Endothelial cell of umbilical vein (primary cell): ENCODE measurements around the gene UNC119B. TPM values are rescaled to one million over a fixed set of nuclear protein-coding genes. Genes with fewer than 3 reads are reported as not detected.

Experiments
- BruUV-seq: library from RNA; stranded (reverse); fragments of 400-500 nt; replicated peaks from 2 replicates; lab custom pipeline; 2021; lab: Mats Ljungman, UMichigan
- CTCF ChIA-PET: fragments of 300-600, 350-600 bp; sonication (Branson Sonifier 250); formaldehyde crosslinking; loops from one replicate; lab custom pipeline; 2021; ENCODE audit warnings: antibody characterized with exemption, inconsistent platforms; lab: Charles Lee
- POLR2A ChIA-PET: fragments of 300-600, 350-600 bp; sonication (Branson Sonifier 250); formaldehyde crosslinking; loops from one replicate; lab custom pipeline; 2021; ENCODE audit warnings: antibody characterized with exemption, inconsistent platforms; lab: Charles Lee
- DNase-seq: peaks from one replicate; pipeline ENCODE4 v3.0.0-alpha.2; 2011; ENCODE audit warnings: low read depth, low spot score
- FAIRE-seq: peaks from 2 replicates; lab custom pipeline; 2011; peaks lifted over from hg19 to GRCh38; lab: Jason Lieb, UNC
- H2AFZ ChIP-seq: 2 replicates; pipeline ENCODE4 v1.6.0; 2012; ENCODE audit warnings: low read depth, low read length, control low read depth, inconsistent platforms
- H3K27ac ChIP-seq: 2 replicates; pipeline ENCODE4 v1.5.1; 2011; ENCODE audit warnings: low read depth, mild to moderate bottlenecking, control low read depth, low read length, moderate library complexity; ENCODE audit not compliant: insufficient read depth
- H3K27me3 ChIP-seq, 2 experiments: 2 replicates each; pipeline versions ENCODE4 v1.6.0 to v1.6.1; 2011; ENCODE audit warnings: low read length in 2 of 2, mixed read lengths in 1 of 2; ENCODE audit not compliant: control insufficient read depth in 2 of 2, insufficient read depth in 2 of 2
- H3K36me3 ChIP-seq, 2 experiments: 2 replicates in 1 of 2; 3 replicates in 1 of 2; pipeline ENCODE4 v1.5.1; 2011; ENCODE audit warnings: low read length in 2 of 2, mild to moderate bottlenecking in 1 of 2, moderate library complexity in 1 of 2; ENCODE audit not compliant: control insufficient read depth in 2 of 2, insufficient read depth in 2 of 2; ENCODE audit errors: extremely low read depth in 1 of 2
- H3K4me1 ChIP-seq: 3 replicates; pipeline ENCODE4 v1.5.1; 2011; ENCODE audit warnings: mild to moderate bottlenecking, low read length; ENCODE audit not compliant: control insufficient read depth, insufficient read depth; ENCODE audit errors: extremely low read depth
- H3K4me2 ChIP-seq: 2 replicates; pipeline ENCODE4 v1.6.1; 2011; ENCODE audit warnings: low read length, control low read depth, mixed read lengths; ENCODE audit not compliant: insufficient read depth
- H3K4me3 ChIP-seq, 3 experiments: fragments of 200-600 bp in 1 of 3; sonication (generic), shearing (Covaris generic) in 1 of 3; replicated peaks in 1 of 3; 2 replicates each; pipeline ENCODE4 v1.5.1; 2011 to 2016; ENCODE audit warnings: control low read depth in 3 of 3, low read length in 3 of 3, mild to moderate bottlenecking in 2 of 3, inconsistent platforms in 1 of 3, low read depth in 1 of 3, moderate library complexity in 1 of 3; ENCODE audit not compliant: insufficient read depth in 1 of 3
- H3K79me2 ChIP-seq: 2 replicates; pipeline ENCODE4 v1.6.0; 2012; ENCODE audit warnings: low read length, inconsistent platforms; ENCODE audit not compliant: control insufficient read depth, insufficient read depth
- H3K9ac ChIP-seq: replicated peaks from 2 replicates; pipeline ENCODE3; 2011; ENCODE audit warnings: low read length, control low read depth; ENCODE audit not compliant: insufficient read depth; ENCODE audit errors: extremely low read depth
- H3K9me1 ChIP-seq: replicated peaks from 3 replicates; pipeline ENCODE4 v1.6.0; 2011; ENCODE audit warnings: mild to moderate bottlenecking, low read length; ENCODE audit not compliant: control insufficient read depth, insufficient read depth; ENCODE audit errors: extremely low read depth
- H3K9me3 ChIP-seq: replicated peaks from 2 replicates; pipeline ENCODE4 v1.5.1; 2012; ENCODE audit warnings: low read length, inconsistent platforms; ENCODE audit not compliant: control insufficient read depth, insufficient read depth
- H4K20me1 ChIP-seq: replicated peaks from 2 replicates; pipeline ENCODE3; 2011; ENCODE audit warnings: mild to moderate bottlenecking, low read length; ENCODE audit not compliant: control insufficient read depth, insufficient read depth; ENCODE audit errors: extremely low read depth
- CTCF ChIP-seq, 2 donors: IDR thresholded peaks; 1 replicate in 1 of 2; 2 replicates in 1 of 2; pipeline ENCODE4 v1.5.1; 2011; ENCODE audit warnings: low read length in 2 of 2, mild to moderate bottlenecking in 2 of 2, moderate library complexity in 2 of 2, control low read depth in 1 of 2, inconsistent platforms in 1 of 2, low read depth in 1 of 2; ENCODE audit not compliant: insufficient read depth in 1 of 2; ENCODE audit errors: extremely low read depth in 1 of 2
- EZH2 ChIP-seq: IDR thresholded peaks from 2 replicates; pipeline ENCODE4 v1.6.1; 2012; ENCODE audit warnings: borderline replicate concordance, low read depth, mild to moderate bottlenecking, moderate library complexity, low read length, inconsistent platforms; ENCODE audit not compliant: severe bottlenecking
- FOS ChIP-seq: IDR thresholded peaks from 2 replicates; pipeline ENCODE4 v1.6.1; 2011; ENCODE audit warnings: mild to moderate bottlenecking, low read length, moderate library complexity, borderline replicate concordance; ENCODE audit not compliant: insufficient read depth
- GATA2 ChIP-seq: IDR thresholded peaks from 2 replicates; pipeline ENCODE4 v1.7.0; 2011; ENCODE audit warnings: low read depth, mild to moderate bottlenecking, moderate library complexity, mixed read lengths, low read length; ENCODE audit not compliant: insufficient read length, insufficient read depth
- JUN ChIP-seq: IDR thresholded peaks from 2 replicates; pipeline ENCODE4 v1.6.1; 2011; ENCODE audit warnings: borderline replicate concordance, low read depth; ENCODE audit not compliant: insufficient read length, insufficient read depth
- MAX ChIP-seq: IDR thresholded peaks from 2 replicates; pipeline ENCODE4 v1.6.1; 2011; ENCODE audit not compliant: insufficient read depth, insufficient read length
- MYC ChIP-seq: IDR thresholded peaks from one replicate; pipeline ENCODE4 v1.6.1; 2011; ENCODE audit warnings: mild to moderate bottlenecking, low read depth, low read length
- POLR2A ChIP-seq: IDR thresholded peaks from 2 replicates; pipeline ENCODE4 v1.6.1; 2012; ENCODE audit warnings: low read depth, mild to moderate bottlenecking, control low read depth, low read length
- POLR2AphosphoS5 ChIP-seq: IDR thresholded peaks from 2 replicates; pipeline ENCODE4 v1.6.1; 2012; ENCODE audit warnings: low read depth, mild to moderate bottlenecking, control low read depth, low read length, moderate library complexity; ENCODE audit not compliant: insufficient read depth
- dilution Hi-C: fragments of 300-500 bp; cut with MboI; formaldehyde crosslinking; loops from one replicate; pipeline ENCODE4 v1.15.0; 2019; ENCODE audit warnings: low sequenced_read_pairs; ENCODE audit not compliant: extremely low pct_ligation_motif_present
- intact Hi-C: fragments of 100-400 bp; cut with micrococcal nuclease; formaldehyde crosslinking; loops from one replicate; pipeline ENCODE4 v1.10.0; 2022
- polyA plus RNA-seq, 4 experiments: library from polyadenylated mRNA; depleted of rRNA in 3 of 4; stranded (reverse) in 3 of 4; unstranded in 1 of 4; fragments of >200 nt; gene quantifications; 2 replicates each; pipeline versions ENCODE4 v1.2.1 to v1.2.3, GENCODE V29; 2011 to 2012; ENCODE audit warnings: missing spikeins in 1 of 4
- total RNA-seq: library from RNA; stranded (reverse); gene quantifications from 2 replicates; pipeline ENCODE4 v1.2.3, GENCODE V29; 2021

The UNC119B gene
- total and polyA plus RNA-seq, 2 donors (not counting 3 experiments of a cell fraction or from before 2014, with no cell fraction given), result 23.1 to 33.7 TPM

DNA sequence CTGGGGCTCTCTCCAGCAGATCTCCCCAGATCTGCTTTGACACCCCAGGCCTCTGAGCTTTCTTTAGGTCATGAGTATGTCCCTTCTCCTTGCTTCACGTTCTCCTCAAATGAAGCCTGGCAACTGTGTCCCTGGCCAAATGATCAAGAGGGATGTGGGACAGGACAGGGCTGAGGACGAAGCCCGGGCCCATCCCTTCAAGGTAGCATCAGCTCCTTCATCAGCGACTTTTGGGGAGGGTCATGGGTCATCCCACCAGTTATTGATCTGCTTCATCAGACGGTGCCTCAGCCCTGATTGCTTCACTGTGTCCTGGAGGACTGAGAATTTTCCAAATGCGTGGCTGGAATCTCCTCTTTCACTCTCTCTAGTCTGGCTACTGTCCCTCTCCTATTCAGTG, 47.7 kb downstream of the UNC119B start:
- H3K79me2 ChIP-seq, result no peaks in the 10 kb centered on the region
- dilution Hi-C loops, result no loop called here
- no peaks in the 10 kb centered on the region for H3K9me3 ChIP-seq
- no peak for FAIRE-seq
- CTCF ChIA-PET, result interaction anchor here (1.4 kb wide), 2 partner anchors 109 to 119 kb away, joined by 4 to 5 read pairs; no protein-coding TSS in a partner anchor
- no peak overlapping the region for H3K4me3 ChIP-seq
- H3K36me3 ChIP-seq, result peaks cover 3 to 4% of the 10 kb centered on the region in 2 experiments
- no peaks in the 10 kb centered on the region for H3K4me1 ChIP-seq
- TF ChIP-seq GATA2, result no peak
- no peak for TF ChIP-seq CTCF (IDR thresholded peaks at IDR 0.05; ENCODE audit: extremely low read depth in 1 of 2, insufficient read depth in 1 of 2, low read depth in 1 of 2, low read length in 2 of 2)
- TF ChIP-seq JUN, result no peak
- TF ChIP-seq POLR2A, result no peak
- TF ChIP-seq MYC, result no peak
- TF ChIP-seq FOS, result no peak
- TF ChIP-seq EZH2, result no peak
- no peak for TF ChIP-seq MAX
- no peak for TF ChIP-seq POLR2AphosphoS5
- H3K4me2 ChIP-seq, result no peak overlapping the region
- no peak overlapping the region for H2AFZ ChIP-seq
- no peak overlapping the region for H3K27ac ChIP-seq
- no peak for DNase-seq
- intact Hi-C loops, result no loop called here
- BruUV-seq, result no TSS peak
- H3K9me1 ChIP-seq, result no peaks in the 10 kb centered on the region
- no peaks in the 10 kb centered on the region for H4K20me1 ChIP-seq
- no peaks in the 10 kb centered on the region for H3K27me3 ChIP-seq
- POLR2A ChIA-PET, result no interaction called here
- no peak overlapping the region for H3K9ac ChIP-seq
